SHP77 treated with DMSO at 0.1 percent for 48 hours (cell line): ENCODE results near the gene ACTR10.

Experiments
- DNase-seq: peaks from one replicate; lab custom pipeline; 2025; lab: John Stamatoyannopoulos, UW

The ACTR10 gene

DNA sequence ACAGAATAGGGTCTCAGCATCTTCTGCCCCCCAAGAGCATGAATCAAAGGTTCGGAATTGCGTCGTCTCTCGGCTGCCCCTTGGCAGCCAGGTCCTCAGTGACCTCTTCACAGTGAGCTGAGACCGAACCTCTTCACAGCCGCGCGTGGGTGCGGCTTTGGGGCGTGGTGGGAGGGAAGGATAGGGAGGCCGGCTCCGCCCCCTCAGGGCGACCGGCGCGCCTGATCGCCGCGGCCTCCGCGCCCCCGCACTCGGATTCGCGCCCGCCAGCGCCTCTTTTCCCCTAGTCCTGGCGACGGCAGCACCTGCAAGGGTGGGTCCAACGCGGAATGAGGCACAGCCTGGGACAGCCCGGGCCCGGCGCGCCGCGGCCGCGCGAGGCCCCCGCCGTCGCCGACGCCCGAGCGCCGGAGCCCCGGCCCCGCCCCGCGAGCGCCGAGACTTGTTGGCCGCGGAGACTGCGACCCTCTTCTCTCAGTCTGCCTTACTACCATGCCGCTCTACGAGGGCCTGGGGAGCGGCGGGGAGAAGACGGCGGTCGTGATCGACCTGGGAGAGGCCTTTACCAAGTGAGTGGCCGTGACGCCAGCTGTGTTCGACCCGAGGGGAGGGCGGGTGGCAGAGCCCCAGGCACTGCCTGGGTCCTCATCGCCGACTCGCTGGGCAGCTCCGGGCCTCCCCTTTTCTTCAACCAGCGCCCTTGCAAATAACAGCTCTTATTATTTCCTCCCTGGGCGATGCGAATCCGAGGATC is at the start of gene ACTR10:
ACTR10 (plus strand) TSS at position 424 of the 754 bp plus-strand sequence; CDS start at position 493, 69 bp downstream.
- DNase-seq = peak; percentile 78

DNA sequence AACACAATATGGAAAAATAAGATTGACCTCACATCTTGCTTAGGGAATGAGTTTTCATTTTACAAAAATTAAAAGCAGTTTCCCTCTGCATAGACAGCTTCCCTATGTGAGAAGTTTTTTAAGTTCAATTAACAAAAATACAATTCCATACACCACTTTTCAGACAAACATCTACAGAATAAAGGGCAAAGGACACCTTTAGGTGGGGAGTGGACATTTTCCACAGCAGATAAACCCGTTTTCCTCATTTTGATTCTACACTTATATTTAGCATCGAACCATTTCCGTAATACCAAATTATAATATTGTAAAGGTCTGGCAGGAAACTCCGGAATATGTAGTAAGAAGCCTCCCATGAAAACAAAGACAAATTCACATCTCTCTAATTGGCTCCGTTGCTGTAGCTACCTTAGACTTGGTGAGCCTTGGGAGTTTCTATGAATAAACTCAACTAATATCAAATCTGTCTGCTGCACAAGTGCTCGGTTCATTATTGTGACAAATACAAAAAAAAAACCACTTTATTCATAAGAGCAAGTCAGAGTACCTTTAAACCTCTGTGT is 49.6 kb upstream of the ACTR10 start:
- DNase-seq = no peak

DNA sequence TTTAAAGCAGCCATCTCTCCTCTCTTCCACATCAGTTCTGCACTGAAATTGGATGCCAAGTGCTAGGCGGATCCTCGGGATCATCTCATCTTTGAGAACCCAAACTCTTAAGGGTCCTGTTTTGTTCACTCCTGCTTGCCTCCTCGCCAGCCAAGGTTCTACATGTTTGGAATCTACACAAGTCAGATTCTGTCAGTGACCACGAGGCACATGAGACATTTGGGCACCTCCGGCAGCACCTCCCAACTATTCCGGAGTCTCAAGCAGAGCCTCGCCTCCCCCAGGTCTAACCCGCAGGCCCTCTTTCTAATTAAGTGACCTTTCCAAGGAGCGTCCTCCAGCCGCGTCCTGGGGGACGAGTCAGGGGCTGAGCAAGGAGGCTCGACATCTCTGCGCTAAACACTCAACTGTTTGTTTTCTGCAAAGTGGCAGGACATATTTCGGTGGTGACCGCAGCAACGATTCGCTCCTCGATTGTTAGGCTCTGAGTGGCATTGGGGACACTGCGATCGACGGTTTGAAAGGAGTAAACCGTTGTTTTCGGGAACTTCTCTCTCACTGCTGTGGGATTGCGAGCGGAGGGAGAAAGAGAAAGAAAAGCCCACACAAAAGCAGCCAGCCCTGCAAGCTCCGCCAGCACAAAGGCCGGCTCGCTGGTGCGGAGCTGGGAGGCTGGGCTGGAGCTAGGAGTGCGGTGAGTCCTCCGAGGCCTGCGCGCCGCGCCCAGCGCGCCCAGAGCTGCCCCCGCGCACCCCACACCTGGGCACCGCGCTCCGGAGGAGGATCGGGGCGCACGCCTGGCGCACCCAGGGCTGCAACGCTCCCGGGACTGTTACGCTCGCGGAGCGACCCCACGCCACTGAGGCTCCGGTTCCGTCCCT is 48.6 kb upstream of the ACTR10 start:
- DNase-seq = peak; percentile 2

DNA sequence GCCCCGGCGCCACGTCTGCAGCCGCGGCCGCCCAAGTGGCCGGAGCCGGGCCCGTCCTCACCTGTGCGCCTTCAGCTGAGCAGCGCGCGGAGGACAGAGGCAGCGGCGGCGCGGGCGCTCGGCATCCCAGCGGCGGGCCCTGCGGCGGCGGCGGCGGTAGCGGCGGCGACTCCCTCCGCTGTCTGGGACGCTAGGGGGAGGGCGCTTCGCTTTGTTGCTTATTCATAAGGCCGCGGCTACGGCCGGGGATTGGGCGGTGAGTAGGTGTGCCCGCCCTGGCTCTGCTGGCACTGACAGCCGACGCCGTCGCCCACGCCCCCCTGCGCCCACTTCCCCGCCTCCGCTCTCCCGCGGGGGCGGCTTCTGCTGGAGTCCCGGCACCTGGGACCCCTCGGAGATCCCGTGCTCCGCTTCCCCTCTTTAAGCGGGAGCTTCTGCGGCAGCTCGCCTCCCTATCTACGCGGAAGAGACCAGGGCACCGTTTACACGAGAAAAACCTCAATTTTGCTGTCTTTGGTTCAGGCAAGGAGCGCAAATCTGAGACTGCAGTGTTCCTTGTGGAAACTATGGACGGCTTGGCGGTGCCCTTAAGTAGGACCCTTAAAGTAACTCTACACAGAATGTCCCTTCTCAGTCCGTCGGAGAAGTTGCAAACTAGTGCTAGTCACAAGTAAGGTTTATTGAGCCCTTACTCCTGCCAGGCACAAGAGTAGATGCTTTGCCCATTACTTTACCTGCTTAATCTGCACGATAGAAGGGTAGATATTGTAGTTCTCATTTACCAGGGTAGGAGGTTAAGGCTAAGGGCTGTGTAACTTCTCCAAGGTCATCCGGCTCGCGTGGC is 47.7 kb upstream of the ACTR10 start, which contains the start of gene ARMH4:
ARMH4 (minus strand) TSS at position 200 of the 844 bp plus-strand sequence. CDS start 12,855 bp downstream, outside the sequence.
- DNase-seq = peak; percentile 79

DNA sequence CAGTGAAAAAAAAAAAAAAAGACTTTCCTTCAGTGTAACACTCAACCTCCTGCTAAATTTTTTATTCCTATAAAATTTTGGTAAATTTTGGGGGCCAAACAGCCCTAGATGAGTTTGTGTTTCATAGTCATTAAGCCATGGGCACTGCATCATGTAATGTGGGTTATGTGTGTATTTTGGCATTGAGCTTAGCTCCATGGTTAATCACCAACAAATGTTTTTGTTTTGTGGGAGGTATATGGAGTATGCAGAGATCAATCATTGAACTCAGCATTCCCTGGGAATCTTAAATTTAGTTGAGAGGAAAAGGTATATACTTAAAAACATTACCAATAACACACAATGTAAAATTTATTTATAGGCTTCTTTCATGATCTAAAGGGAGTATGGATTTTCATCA is 39.4 kb upstream of the ACTR10 start:
- no peak for DNase-seq

DNA sequence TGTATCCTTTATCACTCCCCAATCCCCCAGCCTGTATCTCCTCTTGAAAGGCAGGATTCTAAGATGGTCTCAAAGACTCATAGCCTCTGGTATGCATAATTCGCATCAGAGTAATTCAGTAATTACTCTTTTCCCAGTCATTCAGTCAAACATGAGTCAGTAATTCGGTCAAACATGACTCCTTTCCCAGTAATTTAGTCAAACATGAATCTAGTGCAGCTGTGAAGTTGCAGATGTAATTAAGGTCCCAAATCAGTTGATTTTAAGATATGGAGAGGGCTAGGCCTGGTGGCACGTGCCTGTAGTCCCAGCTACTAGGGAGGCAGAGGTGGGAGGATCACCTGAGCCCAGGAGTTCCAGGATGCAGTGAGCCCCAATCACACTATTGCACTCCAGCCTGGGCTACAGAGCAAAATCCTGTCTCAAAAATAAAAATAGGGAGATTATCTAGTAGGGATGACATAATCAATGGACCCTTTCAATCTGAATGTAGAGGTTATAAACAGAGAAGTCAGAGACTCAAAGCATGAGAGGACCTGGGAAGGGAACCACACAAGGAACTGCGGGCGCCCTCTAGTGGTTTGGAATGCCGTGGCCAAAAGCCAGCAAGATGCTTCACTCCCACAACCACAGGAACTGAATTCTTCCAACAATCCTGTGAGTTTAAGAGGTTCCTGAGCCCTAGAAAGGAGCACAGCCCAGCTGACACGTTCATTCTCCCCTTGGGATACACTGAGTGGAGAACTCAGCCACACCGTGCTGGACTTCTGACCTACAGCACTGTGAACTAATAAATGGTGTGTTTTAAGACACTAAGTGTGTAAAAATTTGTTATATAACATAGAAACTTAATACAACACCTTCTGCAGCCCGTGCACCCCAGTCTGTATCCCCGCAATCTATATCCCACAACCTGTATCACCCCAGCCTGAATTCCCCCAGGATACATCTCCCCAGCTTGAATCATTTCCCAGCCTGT is 33.7 kb upstream of the ACTR10 start:
- peak; percentile 47 for DNase-seq

DNA sequence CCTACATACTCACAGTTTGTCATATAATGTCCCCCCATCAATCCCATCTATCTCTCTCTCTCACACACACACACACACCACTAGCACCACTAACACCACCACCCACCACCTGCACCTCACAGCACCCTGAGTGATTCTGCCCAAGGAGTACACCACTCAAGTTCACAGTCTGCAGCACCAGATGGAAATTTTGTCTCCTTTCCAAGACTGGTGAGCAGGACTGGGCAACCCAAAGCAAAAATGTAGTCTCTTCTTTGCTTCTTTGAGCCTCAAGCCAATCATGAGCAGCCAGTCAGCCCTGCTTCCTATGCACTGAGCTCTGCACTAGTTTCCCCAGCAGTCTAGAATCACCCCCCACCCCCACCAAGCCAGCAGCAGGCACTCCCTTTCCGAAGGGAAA is 32.9 kb upstream of the ACTR10 start:
- DNase-seq = no peak

DNA sequence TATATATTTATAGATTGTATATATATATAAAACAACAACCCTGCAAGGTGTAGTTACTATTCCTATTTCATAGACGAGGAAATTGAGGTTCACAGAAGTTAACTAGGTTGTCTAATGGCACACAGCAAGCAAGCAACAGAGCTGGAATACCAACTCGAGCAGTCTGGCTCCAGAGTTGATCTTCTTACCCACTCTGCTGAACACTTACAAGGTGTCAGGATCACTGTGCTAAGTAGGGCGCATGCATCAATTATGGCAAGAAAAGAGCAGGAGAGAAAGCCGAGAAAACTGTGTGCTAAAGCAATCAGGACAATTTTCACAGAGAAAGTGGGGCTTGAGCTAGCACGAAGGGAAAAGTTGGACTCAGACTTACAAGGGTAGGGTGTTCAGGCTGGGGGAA is 32.1 kb upstream of the ACTR10 start:
- DNase-seq = no peak

DNA sequence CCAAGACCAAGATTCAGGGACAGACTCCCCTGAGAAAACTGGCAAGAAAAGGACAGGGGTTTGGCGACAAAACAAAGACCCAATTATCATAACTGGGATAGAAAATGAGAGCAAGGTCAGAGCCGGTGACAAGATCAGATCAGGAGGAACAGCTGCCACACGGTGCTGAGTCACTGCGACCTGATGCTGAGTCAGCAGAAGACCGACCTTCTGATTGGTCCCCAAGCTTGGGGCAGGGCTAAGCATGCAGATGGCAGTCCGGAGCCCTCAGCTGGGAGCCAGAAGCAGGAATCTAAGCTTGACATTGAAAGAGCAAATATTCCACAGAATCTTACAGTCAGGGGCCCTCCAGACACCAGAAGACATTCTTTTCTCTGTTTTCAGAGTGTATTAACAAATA is 28.9 kb upstream of the ACTR10 start:
- DNase-seq = peak; percentile 80

DNA sequence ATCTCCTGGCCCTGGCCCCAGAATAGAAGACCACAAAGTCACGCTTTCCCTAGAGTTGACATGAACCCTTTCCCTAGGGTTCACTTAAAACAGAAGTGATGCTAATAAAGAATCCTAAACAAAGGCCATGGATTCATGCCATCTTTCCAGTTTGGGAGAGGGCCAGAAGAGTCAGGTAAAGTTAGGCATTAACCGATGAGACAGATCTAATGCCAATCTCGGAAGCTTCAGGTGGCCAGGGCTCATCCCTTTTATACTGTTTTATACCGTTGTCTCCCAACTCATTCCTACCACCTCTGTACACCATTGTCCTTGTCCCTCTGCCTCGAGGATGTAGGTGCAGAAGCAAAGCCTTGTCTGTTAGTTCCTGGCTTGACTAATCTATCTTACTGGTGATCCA is 22.8 kb upstream of the ACTR10 start:
- DNase-seq = no peak

DNA sequence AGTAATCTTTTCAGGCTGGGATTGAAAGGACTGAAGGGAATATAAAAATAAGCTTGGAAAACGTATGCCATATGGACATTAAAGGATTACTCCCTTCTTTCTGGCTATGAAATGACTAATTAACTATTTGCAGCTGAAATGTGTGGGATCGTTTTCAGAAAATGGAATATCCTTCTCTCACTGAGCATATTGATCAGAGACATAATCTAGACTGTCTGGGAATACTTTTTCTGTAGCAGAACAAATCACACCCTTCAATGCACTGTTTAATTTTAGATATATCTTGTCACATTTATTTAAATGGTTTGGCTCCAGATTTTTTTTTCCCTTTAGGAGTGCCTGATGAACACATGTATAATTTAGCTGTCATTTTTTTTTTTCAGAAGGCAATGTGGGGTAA is 10.8 kb upstream of the ACTR10 start:
- no peak for DNase-seq

DNA sequence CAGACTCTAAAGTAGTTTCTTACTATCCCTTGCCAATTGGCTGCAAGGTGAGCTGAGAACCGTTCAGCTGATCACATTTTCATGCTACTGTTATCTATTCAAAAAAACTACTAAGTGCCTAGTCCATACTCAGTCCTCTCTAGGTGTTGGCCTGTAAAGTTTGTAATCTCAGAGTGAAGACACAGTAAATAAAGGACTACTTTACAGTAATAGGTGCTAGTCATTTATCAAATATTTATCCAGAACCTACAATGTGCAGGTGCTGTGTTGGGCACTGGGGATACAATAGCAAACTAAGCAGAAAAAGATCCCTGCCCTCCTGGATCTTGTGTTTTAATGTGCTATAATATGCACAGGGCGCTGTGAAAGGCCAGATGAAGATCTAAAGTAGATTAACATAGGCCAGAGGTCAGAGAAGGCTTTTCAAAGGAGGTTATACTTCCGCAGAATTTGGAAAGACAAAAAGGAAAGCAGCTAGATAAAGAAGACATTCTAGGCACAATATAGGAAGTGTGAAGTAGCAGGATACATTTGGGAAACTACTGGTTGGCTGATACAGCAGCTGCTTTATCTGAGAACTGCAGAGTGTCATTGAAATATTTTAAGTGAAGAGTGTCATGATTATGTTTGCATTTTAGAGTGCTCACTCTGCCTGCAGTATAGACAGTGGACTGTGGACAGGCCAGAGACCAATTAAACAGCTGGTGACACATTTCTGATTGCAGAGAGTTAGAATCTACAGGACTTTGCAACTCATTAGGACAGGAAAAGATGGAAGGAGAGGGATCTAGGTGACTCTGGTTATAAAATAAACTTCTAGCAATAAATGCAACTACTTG is 8.0 kb upstream of the ACTR10 start:
- peak; percentile 23 for DNase-seq

DNA sequence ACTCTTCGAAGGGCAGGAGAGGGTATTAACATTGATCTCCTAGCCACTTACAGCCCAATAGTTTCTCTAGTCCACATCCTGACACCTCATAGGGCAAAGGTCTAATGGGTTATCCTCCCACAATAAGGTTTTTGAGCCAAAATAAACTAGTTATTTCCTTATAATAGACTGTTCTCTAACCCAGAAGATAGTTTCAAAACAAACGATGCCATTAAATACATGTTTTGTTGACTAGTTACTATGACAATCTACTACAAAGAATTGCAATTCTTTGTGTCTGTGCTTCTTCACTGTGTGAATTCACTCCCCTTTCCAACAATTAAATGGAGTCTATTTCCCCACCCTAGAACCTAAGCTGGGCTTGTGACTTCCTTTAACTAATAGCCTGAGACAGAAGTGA is 6.4 kb upstream of the ACTR10 start:
- DNase-seq = no peak

DNA sequence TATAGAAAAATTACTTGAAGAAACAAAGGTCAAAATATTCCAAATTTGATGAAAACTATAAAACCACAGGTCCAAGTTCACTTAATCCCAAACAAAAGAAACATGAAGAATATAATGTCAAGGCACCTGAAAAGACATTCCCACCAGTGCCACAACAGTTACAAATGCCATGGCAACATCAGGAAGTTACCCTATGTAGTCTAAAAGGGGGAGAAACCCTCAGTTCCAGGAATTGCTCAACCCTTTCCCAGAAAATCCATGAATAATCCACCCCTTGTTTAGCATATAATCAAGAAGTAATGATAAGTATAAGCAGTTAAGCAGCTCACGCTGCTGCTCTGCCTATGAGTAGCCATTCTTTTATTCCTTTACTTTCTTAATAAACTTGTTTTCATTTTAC is 3.8 kb upstream of the ACTR10 start:
- DNase-seq = no peak

DNA sequence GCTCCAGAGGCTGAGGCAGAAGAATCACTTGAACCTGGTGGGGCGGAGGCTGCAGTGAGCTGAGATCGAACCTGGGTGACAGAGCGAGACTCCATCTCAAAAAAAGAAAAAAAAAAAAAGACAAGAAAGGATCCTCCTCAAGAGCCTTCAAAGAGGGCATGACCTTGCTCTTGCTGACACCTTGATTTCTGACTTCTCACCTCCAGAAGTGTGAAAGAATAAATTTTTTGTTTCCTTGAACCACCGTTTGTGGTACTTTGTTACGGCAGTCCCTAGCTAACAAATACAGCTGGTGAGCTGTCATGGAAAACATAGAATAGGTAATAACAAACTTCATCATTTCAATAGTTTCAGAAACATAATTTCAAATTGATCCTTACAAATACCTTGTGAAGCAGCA is 1.9 kb upstream of the ACTR10 start:
- no peak for DNase-seq

DNA sequence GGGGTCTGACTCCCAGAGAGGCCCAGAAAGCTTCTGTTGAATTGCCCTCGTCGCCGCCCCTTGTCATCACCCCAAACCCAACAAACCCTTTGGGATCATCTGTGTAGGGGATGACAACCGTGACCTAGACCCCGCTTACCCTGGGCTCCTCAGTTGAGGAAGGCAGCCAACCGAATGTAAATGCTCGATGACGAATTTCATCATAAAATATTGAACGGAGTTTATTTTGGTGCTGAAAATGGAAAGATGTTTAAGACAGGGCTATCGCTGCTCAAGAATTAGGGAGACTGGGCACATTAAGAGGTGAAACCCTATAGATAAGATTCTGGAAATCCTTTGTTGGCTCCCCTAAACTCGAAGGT is 512 bp downstream of the ACTR10 start:
- DNase-seq = no peak

DNA sequence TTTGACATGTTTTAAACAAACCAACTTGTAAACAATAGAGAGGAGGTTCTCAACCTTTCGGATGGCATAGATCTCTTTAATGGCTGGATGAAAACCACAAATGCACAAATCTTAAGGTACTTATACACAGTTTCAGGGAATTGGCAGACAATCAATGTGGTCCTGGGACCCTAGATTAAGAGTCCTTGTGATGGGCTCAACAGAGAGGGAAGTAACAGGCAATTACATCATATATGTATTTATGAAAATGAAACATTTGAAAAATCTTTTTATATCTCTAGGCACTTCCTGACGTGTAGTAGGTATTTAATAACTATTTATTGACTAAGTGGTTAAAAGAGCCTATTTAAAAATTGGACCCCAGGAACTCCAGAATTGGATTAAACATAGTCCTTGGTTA is 897 bp downstream of the ACTR10 start:
- DNase-seq = no peak

DNA sequence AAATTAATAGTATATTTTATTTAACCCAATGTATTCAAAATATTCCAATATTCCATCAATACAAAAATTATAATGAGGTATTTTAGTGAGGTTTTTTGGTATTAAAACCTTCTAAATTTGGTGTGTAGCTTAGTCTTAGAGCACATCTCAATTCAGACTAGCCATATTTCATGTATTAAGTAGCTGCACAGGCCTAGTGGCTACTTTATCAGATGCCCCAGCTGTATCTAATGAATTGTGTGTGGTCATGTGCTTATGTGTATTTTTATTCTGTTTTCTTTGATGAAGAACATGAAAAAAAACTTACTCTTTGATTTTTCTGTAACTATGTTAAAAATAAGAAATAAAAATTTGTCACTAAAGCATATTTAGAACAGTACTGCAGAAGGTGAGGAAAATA is 13.2 kb downstream of the ACTR10 start:
- no peak for DNase-seq

DNA sequence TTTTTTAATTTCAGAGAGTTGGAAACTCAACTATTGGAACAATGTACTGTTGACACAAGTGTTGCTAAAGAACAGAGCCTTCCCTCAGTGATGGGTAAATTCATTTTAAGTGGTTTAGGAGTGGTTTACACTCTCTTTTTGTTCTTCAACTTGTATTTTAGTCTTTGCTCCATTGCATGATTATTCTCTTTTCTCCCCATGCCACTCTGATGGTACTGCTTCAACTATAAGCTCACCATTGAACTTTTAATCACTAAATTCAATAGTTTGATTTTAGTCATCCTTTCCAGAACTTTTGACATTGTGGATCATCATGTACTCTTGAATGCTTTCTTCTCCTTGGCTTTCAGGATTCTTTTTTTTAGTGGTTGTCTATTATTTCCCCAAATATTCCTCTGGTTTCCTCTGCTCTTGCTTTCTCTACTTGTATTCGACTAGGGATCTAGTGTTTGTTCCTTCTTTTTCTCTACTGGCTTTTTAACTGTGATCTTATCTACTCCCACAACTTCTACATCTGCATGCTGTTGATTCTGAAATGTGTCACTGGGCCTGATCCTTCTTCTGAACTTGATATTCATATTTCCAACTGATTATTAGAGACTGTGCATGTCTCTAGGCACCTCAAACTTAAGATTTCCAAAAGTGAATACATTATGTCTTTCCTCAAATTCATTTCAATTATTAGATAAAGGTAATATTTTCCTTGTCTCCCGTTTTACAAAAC is 15.4 kb downstream of the ACTR10 start:
- no peak for DNase-seq
